Measurements from ENCODE around the gene CALHM5.

DNA sequence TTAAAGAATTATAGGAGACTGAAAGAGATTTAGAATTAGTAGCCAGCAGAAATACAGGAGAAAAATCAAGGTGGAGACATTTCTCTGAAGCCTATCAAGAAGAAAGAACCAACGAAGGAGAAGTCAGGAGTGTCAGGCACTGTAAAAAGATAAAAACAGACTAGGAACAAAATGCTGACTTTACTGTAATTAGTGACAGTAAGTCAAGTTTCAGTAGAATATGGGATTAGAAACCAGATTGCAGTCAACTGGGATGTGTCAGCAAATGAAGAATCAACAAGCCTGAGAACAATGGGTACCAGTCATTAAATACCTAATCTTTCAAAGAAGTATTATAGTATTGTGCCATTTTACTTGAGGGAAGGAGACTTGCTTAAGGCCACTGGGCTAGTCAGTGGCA, 28.7 kb upstream of the CALHM5 start:
- TF ChIP-seq POLR2A (IDR thresholded peaks at IDR 0.05; ENCODE audit: low read depth, low read length) (no peak), POLR2AphosphoS5 (IDR thresholded peaks at IDR 0.05; ENCODE audit: low read depth, low read length) (no peak), TAF1 (IDR thresholded peaks at IDR 0.05; ENCODE audit: borderline replicate concordance, low read depth, low read length) (no peak)
